ENCODE measurements around the gene RESP18. TPM values are rescaled to one million over a fixed set of nuclear protein-coding genes. Genes with fewer than 3 reads are reported as not detected.

The RESP18 gene
- total RNA-seq, 1 donor from 2014 or later = not detected

DNA sequence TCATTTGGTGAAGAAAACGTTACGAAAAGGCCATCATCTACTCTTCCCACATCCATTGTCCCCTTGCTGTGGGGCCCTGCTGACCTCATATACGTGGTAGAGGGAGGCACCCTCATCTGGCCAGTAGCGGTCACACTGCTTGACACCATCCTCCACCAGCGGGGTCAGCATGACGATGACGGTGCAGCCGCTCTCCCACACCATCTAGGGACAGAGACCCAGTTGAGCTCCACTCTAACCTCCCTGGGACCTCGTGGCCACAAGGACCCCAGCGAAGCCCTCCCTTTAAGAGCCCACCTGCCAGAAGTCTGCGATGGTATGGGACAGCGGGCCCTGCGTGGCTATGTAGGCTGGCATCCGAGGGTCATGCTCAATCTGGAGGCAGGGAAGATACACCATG lies 36.4 kb downstream of the RESP18 start:
- peaks cover 11% of the 10 kb centered on the region for H3K4me1 Mint-ChIP-seq (ENCODE audit: unreplicated experiment)
- no peak for DNase-seq (ENCODE audit: extremely low spot score, unreplicated experiment)
- TF ChIP-seq, protein P1, sequence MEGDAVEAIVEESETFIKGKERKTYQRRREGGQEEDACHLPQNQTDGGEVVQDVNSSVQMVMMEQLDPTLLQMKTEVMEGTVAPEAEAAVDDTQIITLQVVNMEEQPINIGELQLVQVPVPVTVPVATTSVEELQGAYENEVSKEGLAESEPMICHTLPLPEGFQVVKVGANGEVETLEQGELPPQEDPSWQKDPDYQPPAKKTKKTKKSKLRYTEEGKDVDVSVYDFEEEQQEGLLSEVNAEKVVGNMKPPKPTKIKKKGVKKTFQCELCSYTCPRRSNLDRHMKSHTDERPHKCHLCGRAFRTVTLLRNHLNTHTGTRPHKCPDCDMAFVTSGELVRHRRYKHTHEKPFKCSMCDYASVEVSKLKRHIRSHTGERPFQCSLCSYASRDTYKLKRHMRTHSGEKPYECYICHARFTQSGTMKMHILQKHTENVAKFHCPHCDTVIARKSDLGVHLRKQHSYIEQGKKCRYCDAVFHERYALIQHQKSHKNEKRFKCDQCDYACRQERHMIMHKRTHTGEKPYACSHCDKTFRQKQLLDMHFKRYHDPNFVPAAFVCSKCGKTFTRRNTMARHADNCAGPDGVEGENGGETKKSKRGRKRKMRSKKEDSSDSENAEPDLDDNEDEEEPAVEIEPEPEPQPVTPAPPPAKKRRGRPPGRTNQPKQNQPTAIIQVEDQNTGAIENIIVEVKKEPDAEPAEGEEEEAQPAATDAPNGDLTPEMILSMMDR (IDR thresholded peaks at IDR 0.05) = no peak

DNA sequence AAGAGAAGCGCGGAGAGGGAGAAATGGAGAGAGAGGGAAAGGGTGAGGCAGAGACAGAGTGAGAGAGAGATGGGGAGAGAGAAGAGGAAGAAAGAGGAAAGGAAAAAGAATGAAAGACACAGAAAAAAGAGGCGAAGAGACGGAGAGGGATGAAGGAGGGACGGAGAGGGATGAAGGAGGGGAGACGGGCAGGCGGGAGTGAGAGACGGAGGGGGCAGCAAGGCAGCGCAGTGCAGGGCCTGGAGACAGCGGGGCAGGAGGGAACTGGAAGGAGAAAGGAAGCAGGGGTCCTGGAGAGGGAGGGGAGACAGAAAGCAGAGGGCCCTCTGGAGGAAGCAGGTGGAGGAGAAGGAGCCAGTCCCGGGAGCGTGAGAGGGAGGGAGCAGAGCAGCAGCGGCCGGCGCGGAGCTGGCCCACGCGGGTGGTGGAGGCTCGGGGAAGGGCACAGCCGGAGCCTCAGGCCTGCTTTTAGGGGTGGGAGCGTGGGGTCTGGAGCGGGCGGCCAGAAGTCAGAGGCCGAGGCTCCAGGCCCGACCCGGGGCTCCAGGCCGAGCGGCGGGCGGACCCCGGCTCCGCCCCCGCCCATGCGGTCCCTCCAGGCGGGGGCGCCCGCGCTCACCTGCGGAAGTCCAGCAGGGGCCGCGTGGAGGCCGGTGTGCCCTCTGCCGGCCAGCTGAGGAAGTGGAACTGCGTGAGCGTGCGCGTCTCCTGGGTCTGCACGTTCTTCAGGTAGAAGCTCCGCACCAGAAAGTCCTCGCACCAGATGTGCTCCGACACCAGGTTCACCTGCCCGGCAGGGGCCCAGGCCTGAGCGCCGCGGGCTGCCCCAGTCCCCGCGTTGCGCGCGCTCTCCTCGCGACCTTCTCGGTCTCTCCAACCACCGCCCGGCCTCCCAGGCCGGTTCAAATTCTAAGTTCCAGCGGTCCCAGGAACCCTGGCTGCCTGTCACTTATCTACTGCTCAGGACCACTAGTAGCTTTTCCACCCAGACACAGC lies 37.9 kb downstream of the RESP18 start:
- peak overlapping the region; percentile 70 for H3K4me3 Mint-ChIP-seq (ENCODE audit: unreplicated experiment)
- H3K4me1 Mint-ChIP-seq (ENCODE audit: unreplicated experiment) = peaks cover 16% of the 10 kb centered on the region
- no peaks in the 10 kb centered on the region for H3K9me3 Mint-ChIP-seq (ENCODE audit: unreplicated experiment)
- peak; percentile 94 for DNase-seq (ENCODE audit: extremely low spot score, unreplicated experiment)
- peak overlapping the region; percentile 65 for H3K27ac Mint-ChIP-seq (ENCODE audit: unreplicated experiment)
- H3K36me3 Mint-ChIP-seq (ENCODE audit: unreplicated experiment) = no peaks in the 10 kb centered on the region
- TF ChIP-seq, protein P1 (IDR thresholded peaks at IDR 0.05) = peak; percentile 100
- peaks cover 3% of the 10 kb centered on the region for H3K27me3 Mint-ChIP-seq (ENCODE audit: unreplicated experiment)

More for the DNA sequence above, 36.4 kb downstream of the RESP18 start:
- Mint-ChIP-seq H3K9me3 (ENCODE audit: unreplicated experiment) (no peaks in the 10 kb centered on the region), H3K27ac (ENCODE audit: unreplicated experiment) (no peak overlapping the region), H3K36me3 (ENCODE audit: unreplicated experiment) (no peaks in the 10 kb centered on the region), H3K4me3 (ENCODE audit: unreplicated experiment) (no peak overlapping the region), H3K27me3 (ENCODE audit: unreplicated experiment) (peaks cover 17% of the 10 kb centered on the region)

DNA sequence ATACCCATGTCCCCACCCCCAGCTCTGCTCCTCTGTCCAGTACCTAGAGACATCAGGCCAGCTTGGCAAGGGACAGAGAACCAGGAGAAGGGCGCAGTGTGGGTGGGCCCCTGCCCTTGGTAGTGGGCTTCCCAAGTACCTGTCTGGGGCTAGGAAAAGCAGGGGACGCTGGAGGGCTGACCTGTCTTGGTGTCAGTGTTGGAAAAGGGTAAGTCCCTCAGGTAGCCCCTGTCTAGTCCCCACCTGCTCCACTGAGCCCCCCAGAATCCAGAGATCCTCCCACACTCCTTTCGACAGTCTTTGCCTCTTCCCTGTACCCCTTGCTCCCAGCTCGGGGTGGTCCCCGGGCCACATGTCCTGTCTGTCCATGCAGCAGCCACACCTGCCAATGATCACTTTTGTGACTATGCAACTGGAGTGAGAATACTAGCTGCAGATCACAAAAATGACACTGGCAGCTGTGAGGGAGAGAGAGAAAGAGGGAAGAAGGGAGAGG lies 38.8 kb downstream of the RESP18 start:
- no peaks in the 10 kb centered on the region for H3K27me3 Mint-ChIP-seq (ENCODE audit: unreplicated experiment)

DNA sequence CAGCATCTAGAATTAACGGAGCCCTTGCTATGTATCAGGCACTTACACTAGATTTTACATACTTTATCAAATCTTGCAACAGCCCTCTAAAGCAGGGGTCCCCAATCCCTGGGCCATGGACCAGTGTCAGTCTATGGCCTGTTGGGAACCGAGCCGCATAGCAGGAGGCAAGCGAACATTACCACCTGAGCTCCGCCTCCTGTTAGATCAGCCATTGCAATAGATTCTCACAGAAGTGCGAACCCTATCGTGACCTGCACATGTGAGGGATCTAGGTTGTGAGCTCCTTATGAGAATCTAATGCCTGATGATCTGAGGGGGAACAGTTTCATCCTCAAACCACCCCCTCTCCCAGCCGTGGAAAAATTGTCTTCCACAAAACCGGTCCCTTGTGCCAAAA lies 39.9 kb downstream of the RESP18 start:
- H3K4me1 Mint-ChIP-seq (ENCODE audit: unreplicated experiment) = peaks cover 24% of the 10 kb centered on the region
- no peaks in the 10 kb centered on the region for H3K36me3 Mint-ChIP-seq (ENCODE audit: unreplicated experiment)
- TF ChIP-seq, protein P1 (IDR thresholded peaks at IDR 0.05) = no peak
- no peak overlapping the region for H3K4me3 Mint-ChIP-seq (ENCODE audit: unreplicated experiment)
- DNase-seq (ENCODE audit: extremely low spot score, unreplicated experiment) = no peak
- no peaks in the 10 kb centered on the region for H3K9me3 Mint-ChIP-seq (ENCODE audit: unreplicated experiment)
- no peak overlapping the region for H3K27ac Mint-ChIP-seq (ENCODE audit: unreplicated experiment)
- H3K27me3 Mint-ChIP-seq (ENCODE audit: unreplicated experiment) = no peaks in the 10 kb centered on the region

More for the DNA sequence above, 38.8 kb downstream of the RESP18 start:
- no peaks in the 10 kb centered on the region for H3K36me3 Mint-ChIP-seq (ENCODE audit: unreplicated experiment)
- H3K27ac Mint-ChIP-seq (ENCODE audit: unreplicated experiment) = no peak overlapping the region
- H3K9me3 Mint-ChIP-seq (ENCODE audit: unreplicated experiment) = no peaks in the 10 kb centered on the region
- DNase-seq (ENCODE audit: extremely low spot score, unreplicated experiment) = no peak
- peak overlapping the region; percentile 70 for H3K4me3 Mint-ChIP-seq (ENCODE audit: unreplicated experiment)
- TF ChIP-seq, protein P1 (IDR thresholded peaks at IDR 0.05) = no peak
- H3K4me1 Mint-ChIP-seq (ENCODE audit: unreplicated experiment) = peaks cover 22% of the 10 kb centered on the region

DNA sequence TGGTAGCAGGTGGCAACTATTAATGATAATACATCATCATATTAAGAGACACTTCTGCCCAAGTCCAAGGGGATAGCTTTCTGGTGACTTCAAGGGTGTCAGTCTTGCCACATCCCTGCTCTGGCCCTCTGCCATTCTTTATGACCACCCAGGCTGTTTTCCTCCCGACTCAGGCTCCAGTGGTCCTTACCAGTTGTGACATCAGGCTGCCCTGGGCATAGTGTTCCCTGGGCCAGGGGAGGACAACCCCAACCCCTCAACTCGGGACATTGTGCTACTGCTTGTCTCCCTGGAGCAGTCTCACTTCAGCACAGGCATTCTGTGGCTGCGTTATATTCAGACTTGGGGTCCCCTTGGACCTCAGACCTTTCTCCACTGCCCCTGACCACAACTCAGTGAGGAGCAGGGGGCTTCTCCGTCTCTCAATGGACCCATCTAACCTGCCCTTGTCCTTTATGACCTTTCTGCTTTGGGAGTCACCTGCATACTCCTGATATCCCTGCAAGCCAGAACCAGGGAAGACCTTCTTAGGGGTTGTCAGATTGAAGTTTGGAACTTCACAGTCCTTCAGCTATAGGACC lies 40.5 kb downstream of the RESP18 start:
- DNase-seq (ENCODE audit: extremely low spot score, unreplicated experiment) = no peak
- Mint-ChIP-seq H3K27me3 (ENCODE audit: unreplicated experiment) (no peaks in the 10 kb centered on the region), H3K4me3 (ENCODE audit: unreplicated experiment) (no peak overlapping the region), H3K4me1 (ENCODE audit: unreplicated experiment) (peaks cover 25% of the 10 kb centered on the region), H3K9me3 (ENCODE audit: unreplicated experiment) (no peaks in the 10 kb centered on the region), H3K27ac (ENCODE audit: unreplicated experiment) (no peak overlapping the region), H3K36me3 (ENCODE audit: unreplicated experiment) (no peaks in the 10 kb centered on the region)
- TF ChIP-seq, protein P1 (IDR thresholded peaks at IDR 0.05) = no peak
